Glomerular visceral epithelial cell (primary cell): ENCODE measurements around the gene KANSL1.
A peak's percentile ranks its signal among the peaks of the same experiment; 100 is the strongest.
"Not testable (repeated sequence)": the region's sequence is repeated elsewhere in the genome, so short reads cannot be mapped to it uniquely, and the experiment has no call there.

Experiments used
- DNase-seq: peaks from one replicate; pipeline ENCODE4 v3.0.0-alpha.2; 2016; ENCODE audit errors: extremely low spot score

Gene KANSL1

GRCh38 chr17:46020023-46020761 lies 173.0 kb downstream of the KANSL1 start:
- no peak for DNase-seq

DNA sequence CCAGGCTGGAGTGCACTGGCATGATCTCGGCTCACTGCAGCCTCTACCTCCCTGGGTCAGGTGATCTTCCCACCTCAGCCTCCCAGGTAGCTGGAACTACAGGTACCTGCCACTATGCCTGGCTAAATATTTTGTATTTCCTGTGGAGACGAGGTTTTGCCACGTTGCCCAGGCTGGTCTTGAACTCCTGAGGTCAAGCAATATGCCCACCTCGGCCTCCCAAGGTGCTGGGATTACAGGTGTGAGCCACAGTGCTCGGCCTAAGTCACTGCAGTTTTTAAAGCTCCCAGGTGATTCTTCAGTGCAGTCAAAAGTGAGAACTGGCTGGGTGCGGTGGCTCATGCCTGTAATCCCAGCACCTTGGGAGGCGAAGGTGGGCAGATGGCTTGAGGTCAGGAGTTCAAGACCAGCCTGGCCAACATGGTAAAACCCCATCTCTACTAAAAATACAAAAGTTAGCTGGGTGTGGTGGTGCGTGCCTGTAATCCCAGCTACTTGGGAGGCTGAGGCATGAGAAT lies 173.8 kb downstream of the KANSL1 start:
- DNase-seq: not testable (repeated sequence)

DNA sequence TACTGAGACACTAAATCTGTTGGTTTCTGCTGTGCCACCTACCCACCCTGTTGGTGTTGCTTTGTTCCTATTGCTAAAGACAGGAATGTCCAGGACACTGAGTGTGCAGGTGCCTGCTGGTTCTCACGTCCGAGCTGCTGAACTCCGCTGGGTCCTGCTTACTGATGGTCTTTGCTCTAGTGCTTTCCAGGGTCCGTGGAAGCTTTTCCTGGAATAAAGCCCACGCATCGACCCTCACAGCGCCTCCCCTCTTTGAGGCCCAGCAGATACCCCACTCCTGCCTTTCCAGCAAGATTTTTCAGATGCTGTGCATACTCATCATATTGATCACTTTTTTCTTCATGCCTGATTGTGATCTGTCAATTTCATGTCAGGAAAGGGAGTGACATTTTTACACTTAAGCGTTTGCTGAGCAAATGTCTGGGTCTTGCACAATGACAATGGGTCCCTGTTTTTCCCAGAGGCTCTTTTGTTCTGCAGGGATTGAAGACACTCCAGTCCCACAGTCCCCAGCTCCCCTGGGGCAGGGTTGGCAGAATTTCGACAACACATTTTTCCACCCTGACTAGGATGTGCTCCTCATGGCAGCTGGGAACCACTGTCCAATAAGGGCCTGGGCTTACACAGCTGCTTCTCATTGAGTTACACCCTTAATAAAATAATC lies 179.6 kb downstream of the KANSL1 start:
- DNase-seq: no peak

DNA sequence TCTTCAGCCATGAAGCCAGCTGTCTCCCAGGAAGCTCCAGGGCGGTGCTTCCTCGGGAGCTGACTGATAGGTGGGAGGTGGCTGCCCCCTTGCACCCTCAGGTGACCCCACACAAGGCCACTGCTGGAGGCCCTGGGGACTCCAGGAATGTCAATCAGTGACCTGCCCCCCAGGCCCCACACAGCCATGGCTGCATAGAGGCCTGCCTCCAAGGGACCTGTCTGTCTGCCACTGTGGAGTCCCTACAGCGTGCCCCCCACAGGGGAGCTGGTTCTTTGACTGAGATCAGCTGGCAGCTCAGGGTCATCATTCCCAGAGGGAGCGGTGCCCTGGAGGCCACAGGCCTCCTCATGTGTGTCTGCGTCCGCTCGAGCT lies 180.1 kb downstream of the KANSL1 start:
- no peak for DNase-seq

DNA sequence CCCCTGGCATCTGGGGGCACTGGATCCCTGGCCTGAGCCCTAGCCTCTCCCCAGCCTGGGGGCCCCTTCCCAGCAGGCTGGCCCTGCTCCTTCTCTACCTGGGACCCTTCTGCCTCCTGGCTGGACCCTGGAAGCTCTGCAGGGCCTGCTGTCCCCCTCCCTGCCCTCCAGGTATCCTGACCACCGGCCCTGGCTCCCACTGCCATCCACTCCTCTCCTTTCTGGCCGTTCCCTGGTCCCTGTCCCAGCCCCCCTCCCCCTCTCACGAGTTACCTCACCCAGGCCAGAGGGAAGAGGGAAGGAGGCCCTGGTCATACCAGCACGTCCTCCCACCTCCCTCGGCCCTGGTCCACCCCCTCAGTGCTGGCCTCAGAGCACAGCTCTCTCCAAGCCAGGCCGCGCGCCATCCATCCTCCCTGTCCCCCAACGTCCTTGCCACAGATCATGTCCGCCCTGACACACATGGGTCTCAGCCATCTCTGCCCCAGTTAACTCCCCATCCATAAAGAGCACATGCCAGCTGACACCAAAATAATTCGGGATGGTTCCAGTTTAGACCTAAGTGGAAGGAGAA lies 180.6 kb downstream of the KANSL1 start:
- no peak for DNase-seq

DNA sequence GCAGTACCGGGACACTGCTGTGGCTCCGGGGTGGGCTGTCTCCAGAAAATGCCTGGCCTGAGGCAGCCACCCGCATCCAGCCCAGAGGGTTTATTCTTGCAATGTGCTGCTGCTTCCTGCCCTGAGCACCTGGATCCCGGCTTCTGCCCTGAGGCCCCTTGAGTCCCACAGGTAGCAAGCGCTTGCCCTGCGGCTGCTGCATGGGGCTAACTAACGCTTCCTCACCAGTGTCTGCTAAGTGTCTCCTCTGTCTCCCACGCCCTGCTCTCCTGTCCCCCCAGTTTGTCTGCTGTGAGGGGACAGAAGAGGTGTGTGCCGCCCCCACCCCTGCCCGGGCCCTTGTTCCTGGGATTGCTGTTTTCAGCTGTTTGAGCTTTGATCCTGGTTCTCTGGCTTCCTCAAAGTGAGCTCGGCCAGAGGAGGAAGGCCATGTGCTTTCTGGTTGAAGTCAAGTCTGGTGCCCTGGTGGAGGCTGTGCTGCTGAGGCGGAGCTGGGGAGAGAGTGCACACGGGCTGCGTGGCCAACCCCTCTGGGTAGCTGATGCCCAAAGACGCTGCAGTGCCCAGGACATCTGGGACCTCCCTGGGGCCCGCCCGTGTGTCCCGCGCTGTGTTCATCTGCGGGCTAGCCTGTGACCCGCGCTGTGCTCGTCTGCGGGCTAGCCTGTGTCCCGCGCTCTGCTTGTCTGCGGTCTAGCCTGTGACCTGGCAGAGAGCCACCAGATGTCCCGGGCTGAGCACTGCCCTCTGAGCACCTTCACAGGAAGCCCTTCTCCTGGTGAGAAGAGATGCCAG lies 181.3 kb downstream of the KANSL1 start:
- no peak for DNase-seq

DNA sequence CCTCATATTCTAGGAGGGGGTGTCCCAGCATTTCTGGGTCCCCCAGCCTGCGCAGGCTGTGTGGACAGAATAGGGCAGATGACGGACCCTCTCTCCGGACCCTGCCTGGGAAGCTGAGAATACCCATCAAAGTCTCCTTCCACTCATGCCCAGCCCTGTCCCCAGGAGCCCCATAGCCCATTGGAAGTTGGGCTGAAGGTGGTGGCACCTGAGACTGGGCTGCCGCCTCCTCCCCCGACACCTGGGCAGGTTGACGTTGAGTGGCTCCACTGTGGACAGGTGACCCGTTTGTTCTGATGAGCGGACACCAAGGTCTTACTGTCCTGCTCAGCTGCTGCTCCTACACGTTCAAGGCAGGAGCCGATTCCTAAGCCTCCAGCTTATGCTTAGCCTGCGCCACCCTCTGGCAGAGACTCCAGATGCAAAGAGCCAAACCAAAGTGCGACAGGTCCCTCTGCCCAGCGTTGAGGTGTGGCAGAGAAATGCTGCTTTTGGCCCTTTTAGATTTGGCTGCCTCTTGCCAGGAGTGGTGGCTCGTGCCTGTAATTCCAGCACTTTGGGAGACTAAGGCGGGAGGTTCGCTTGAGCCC lies 182.5 kb downstream of the KANSL1 start:
- no peak for DNase-seq

DNA sequence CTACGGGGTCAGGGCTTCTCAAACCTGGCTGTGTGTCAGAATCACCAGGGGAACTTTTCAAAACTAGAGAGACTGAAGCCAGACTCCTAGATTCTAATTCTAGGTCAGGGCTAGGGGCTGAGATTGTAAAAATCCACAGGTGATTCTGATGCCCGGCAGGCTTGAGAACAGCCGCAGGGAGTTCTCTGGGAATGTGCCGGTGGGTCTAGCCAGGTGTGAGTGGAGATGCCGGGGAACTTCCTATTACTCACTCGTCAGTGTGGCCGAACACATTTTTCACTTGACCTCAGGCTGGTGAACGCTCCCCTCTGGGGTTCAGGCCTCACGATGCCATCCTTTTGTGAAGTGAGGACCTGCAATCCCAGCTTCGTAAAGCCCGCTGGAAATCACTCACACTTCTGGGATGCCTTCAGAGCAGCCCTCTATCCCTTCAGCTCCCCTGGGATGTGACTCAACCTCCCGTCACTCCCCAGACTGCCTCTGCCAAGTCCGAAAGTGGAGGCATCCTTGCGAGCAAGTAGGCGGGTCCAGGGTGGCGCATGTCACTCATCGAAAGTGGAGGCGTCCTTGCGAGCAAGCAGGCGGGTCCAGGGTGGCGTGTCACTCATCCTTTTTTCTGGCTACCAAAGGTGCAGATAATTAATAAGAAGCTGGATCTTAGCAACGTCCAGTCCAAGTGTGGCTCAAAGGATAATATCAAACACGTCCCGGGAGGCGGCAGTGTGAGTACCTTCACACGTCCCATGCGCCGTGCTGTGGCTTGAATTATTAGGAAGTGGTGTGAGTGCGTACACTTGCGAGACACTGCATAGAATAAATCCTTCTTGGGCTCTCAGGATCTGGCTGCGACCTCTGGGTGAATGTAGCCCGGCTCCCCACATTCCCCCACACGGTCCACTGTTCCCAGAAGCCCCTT lies 183.3 kb downstream of the KANSL1 start:
- DNase-seq: no peak

GRCh38 chr17:46008591-46008990 lies 184.6 kb downstream of the KANSL1 start:
- DNase-seq: no peak

GRCh38 chr17:46007461-46007965 lies 185.7 kb downstream of the KANSL1 start:
- no peak for DNase-seq

- DNase-seq: not testable (repeated sequence)
Measured at GRCh38 chr17:46006082-46006481, 187.1 kb downstream of the KANSL1 start.

GRCh38 chr17:46003907-46004748 lies 189.1 kb downstream of the KANSL1 start:
- peak; percentile 31 for DNase-seq

GRCh38 chr17:46002973-46003316 lies 190.3 kb downstream of the KANSL1 start:
- DNase-seq: no peak

GRCh38 chr17:46002311-46002972 lies 190.8 kb downstream of the KANSL1 start:
- peak; percentile 71 for DNase-seq

- DNase-seq: no peak
Measured at GRCh38 chr17:46001390-46002310, 191.6 kb downstream of the KANSL1 start.

DNA sequence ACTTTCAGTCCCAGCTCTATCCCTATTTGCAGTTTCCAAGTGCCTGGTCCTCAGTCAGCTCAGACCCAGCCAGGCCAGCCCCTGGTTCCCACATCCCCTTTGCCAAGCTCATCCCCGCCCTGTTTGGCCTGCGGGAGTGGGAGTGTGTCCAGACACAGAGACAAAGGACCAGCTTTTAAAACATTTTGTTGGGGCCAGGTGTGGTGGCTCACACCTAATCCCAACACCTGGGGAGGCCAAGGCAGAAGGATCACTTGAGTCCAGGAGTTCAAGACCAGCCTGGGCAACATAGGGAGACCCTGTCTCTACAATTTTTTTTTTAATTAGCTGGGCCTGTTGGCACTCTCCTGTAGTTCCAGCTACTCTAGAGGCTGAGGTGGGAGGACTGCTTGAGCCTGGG lies 192.5 kb downstream of the KANSL1 start:
- no peak for DNase-seq

GRCh38 chr17:46000292-46000691 lies 192.9 kb downstream of the KANSL1 start:
- no peak for DNase-seq

DNA sequence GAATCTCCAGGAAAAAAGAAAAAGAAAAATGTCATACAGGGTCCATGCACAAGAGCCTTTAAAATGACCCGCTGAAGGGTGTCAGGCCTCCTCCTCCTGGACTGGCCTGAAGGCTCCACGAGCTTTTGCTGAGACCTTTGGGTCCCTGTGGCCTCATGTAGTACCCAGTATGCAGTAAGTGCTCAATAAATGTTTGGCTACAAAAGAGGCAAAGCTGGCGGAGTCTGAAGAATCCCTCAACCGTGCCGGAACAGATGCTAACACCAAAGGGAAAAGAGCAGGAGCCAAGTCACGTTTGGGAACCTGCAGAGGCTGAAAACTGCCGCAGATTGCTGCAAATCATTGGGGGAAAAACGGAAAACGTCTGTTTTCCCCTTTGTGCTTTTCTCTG lies 193.3 kb downstream of the KANSL1 start:
- no peak for DNase-seq
